ENCODE measurements around the gene FRMD4A.
A peak's percentile ranks its signal among the peaks of the same experiment; 100 is the strongest.
"Not testable (repeated sequence)": the region's sequence is repeated elsewhere in the genome, so short reads cannot be mapped to it uniquely, and the experiment has no call there.

The FRMD4A gene

DNA sequence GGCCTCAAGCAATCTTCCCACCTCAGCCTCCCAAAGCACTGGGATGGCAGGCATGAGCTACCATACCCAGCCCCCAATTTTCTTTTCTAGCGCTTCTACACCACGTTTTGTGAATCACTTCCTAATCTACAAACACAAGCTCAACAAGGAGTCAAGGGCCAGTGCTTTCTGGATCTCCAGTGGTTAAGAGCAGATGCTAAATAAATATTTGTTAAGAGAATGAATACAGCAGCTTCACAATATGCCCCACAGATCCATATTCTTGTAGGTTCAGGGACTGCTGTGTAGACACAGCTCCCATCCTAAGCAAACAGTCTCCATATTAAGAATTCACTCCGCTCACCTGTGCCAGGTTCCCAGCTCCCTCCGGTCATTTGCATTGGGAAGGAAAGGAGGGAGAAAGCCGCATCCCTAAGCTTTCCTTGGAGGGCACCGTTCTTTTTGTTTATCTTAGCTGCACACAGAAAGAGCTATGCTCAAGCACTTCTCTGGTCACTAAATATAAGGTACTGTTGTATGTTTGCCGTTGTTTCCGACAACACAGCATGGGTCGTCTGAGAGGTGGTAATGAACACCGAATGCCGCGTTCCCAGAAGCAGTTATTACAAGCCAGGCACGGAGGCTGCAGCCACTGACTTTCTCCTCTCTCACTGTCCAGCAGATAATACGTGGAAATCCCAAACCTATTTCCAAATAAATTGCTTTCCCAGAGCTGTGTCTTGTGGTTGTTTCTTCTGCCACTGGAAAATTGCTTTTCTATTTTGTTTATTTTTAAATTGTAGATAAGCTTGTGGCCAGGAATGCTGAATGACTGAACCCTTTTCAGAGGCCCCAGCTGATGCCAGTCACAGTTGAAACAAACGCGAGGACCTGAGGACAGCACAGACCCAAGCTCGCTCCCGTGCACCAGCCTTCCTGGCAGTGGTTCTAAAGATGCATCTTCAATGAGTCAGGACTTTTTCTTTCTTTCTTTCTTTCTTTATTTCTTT is 526.9 kb downstream of the FRMD4A start:
- DNase-seq: no peak

DNA sequence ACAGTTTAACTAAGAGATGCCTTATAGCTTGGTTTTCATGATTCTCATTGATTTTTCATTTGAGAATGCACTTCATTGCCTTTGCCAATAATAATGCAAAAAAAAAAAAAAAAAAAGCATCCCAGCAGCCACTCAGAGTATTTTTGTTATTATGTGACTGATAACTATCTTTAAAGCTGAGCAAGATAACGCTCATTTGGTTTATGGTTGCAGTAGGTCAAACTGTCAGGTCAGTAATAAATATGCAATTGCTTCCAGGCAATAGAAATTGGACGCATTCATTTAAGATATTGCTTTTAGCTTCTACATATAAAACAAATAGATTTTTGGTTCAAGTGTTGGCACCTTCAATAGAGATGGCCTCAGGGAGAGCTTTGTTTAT is 528.8 kb downstream of the FRMD4A start:
- DNase-seq: no peak

DNA sequence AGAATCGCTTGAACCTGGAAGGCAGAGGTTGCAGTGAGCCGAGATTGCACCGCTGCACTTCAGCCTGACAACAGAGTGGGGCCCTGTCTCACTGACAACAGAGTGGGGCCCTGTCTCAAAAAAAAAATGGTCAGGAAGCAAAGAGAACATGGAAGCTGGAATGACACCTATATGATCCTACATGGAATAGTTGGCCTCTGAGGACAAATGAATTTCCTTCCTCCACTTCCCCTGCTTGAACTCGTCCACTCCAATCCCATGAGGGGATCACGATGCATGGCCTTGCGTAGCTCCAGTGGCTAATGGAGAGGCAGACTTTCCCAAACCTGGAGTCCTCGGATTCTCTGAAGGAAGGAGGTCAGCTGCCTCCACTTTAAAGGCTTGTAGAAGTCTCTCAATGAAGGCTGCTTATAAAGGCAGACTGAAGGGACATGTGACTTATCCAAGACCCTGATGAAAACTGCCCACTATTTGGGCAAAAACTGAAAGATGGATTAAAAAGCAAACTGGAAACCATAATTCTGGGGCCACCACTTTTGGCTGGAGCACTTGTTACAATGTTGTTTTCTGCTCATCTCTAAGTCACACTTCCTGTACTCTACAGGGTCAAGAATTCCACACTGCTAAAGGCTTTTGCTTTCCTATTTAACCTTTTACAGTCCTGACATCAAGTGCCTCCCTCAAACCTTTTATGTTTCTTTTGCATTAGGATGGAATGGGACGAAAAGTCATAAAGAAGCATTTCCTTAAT is 529.4 kb downstream of the FRMD4A start:
- DNase-seq: no peak

DNA sequence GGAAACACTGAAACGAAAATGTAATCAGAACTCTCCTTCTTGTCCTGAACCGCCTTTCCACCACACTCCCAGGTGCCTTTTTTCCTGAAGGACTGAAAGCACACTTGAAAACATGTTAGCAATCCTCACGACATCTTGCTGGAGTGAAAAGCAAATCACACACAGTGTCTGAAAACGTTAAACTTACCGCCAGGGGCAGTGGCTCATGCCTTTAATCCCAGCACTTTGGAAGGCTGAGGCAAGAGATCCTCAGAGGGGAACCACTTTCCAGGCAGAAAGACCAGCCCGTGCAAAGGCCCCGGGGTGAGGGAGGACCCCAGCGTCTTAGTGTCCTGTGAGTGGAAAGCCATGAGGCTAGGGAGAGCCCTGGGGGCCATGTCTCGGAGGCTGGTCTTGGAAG is 533.6 kb downstream of the FRMD4A start:
- DNase-seq: no peak

DNA sequence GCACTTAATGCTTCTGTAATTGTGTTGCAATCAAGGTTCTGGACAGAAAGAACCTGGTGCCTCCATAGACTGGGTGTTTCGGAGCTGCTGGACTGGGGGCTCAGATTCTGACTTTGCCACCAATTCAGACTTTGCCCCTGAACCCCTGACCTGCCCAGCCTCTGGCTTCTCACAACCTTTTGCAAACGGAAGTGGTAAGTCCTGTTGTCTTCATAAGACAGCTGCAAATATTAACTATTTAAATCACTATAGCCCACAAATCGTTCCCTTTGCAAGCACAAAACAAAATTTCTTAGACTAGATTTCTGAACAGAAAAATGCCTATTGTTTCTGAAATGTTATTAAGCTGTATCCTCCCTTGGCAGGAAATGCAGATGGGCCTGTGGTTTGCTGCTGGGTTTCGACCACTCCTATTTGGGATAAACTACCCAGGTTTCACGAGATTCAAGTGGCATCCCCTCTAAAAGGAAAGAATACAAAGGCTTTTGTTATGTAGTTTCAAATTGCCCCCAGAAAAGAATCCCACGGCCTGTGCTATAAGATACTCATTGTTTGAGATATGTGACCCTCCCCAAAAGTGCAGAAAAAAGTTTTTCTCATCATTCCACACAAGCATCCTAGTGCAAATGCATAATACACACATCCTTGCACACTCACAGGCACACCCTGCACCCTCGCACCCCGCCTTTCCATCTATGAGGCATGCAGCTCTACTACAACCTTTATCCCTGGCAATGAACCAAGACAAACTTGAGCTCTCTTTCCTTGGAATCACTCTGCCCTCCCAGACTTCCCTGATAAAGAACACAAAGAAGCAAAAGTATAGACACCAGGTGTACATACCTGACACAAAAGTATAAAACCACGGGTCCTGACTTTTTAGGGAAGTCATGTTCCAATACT is 534.8 kb downstream of the FRMD4A start:
- peak; percentile 15 for DNase-seq

DNA sequence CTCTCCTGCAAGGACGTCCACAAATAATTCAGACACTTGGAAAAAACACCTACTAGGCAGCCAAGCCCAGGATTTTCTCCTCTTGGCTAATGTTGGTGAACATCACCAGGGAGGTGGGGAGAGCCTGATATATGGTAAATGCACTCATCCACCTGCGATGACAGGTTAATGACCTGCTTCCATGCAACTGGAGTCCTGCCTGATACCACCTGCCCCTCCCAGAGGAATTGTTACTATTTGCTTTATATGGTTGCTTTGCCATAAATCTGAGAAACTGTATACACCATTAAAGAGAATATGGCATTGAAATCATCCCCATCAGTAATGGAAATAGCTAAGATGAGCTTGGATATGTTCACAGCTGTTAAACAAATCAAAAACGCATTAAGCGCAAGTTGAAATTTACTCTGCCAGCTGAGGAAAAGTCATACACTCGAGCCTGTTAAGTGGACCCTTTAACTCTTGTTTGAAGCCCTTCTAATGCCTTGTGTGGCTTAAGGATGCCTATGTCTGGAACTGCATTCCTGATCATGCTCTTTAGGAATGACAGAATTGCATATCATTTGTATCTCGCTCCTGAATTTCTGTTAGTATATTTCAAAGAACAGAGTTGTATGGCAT is 535.6 kb downstream of the FRMD4A start:
- no peak for DNase-seq

DNA sequence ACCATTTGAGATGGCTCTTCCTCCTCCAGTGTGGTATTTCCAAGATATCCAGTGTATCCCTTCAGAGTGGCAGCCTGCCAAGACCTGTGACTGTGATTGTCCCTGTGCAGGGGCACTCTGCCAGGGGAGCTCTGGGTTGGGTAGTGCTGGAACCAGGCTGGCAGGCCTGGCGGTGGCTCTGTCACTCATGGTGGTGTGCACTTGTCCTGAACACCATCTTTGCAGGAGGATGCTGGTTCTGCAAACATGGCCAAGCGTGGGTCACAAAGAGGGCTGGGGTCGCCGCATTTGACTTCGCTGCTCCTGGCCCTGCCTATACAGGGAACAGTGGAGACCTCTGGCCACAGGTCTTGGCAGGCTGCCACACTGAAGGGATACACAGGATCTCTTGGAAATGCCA is 538.7 kb downstream of the FRMD4A start:
- DNase-seq: no peak

DNA sequence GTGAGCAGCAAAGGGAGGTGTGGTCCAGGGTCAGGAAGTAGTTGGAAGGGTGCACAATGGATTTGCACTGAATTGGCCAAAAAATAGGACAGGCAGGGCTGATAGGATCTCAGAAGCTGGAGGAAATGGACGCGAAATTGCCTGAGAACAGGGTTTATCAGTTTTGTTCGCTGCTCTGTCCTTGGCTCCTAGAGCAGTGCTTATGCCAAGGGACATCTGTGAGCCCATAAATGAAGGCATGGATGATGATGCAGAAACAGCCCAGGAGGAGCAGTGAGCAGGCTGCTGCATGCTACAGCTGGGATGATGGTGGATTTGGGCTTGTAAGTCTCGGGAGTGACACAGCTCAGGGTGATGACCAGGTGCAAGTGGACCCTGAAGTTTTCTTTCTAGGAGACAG is 539.2 kb downstream of the FRMD4A start:
- no peak for DNase-seq

DNA sequence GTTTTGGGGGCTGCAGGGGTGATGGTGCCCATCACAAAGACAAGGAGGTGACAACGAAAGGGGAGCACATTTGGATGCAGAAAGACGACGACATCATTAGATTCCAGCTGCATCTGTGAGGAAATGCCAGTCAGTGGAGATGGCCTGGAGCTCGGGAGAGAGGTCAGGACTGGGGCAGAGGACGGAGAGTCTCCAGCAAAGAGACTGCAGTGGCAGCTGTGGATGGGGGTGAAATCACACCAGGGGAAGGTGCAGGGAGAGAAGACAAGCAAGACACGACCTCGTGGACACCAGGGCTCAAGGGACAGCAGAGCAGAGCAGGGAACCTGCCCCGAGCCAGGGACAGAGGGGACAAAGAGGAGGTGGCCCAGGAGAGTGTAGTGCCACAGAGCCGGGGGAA is 540.5 kb downstream of the FRMD4A start:
- no peak for DNase-seq

DNA sequence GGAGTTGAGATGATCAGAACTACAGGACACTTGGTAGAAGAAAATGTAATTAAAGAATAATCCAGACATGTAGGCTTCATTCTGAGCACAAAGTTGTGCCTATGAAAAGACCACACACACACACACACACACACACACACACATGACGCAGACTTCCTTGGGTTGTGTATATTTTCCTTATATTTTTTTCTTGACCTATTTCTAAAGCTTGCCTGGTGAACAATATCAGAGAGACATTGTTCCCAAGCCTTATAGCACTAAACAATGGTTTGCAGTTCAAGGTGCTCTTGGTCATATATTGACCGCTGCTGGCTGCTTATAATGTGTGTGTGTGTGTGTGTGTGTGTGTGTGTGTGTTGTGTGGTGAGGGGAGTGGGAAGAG is 541.3 kb downstream of the FRMD4A start:
- no peak for DNase-seq

DNA sequence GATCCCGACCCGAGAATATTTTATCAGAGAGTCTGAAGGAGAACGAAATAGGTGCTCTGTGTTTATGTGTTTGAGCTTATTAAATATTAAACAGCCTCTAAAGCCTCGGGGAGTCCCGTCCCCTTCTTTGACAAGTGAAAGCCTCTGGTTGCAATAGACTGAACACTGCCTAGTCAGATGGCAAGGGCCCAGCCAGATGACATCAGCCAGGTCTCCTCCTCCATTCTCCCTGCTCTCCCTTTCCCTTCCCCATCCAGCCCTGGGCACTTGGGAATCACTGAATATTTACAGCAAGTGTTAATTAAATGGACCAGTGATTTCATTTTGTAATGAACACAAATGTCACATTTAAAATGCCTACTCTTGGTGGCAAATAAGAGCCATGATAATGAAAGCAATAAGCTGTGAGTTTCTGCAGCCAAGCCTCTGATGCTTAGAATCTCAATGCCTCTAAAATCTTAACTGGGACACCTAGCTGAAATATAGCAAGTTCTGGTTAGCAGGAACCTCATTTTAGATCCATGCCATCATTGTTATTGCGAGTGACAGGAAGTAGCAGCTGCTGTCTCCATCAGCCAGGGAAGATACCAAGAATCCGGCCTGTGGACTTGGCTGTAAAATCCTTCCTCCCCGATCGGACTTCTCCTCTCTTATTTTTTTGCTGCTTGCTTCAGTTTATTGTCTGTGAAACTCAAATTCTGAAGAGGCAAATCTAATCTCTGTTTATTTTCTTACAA is 541.8 kb downstream of the FRMD4A start:
- peak; percentile 21 for DNase-seq

DNA sequence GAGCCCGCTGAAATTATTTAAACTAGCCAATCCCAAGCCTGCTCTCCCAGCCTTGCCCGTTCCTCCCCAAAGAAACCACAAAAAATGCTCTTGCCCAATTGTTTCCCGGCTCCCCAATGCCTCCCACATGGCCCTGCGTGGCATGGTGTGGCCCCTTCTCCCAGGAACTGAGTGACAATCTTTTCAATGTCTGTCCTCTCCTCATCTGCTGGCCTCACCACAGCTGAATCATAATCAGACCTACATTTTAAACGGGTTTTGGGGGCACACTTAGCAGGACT is 542.5 kb downstream of the FRMD4A start:
- no peak for DNase-seq

DNA sequence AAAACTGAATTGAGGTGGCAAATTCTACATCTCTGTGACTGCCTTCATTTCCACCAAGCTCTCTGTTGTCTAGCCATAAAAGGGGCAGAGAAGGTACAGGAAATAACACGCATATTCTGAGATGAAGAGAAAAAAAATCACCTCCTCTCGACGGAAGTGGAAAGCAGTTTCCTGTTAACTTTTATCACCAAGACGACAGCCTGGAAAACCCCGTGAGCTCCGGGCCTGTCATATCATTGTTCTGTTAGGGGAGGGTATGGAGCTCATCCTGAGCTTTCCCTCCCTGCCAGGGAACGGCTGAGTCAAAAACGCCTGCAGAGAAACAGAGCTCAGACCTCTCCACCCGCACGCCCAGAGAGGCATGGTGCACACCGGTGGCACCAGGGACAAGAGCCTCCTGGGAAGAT is 543.7 kb downstream of the FRMD4A start:
- peak; percentile 93 for DNase-seq

DNA sequence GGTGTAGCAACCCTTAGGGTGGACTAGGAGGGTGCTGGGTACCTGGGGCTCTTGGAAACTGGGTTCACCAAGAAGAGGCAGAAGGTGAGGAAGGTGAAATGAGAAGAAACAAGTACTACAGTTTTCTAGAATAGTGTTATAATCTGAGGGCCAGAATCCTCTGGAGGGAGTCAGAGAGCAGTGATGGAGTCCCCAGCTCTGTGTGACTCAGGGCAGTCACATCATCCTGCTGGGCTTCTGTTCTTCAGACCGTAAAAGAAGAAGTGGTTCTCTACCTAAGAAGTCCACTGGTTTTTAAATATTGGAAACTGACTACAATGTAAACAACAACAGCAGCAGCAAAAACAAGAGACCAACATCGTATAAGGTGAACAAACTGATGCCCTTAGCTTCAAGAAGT is 546.7 kb downstream of the FRMD4A start:
- DNase-seq: peak; percentile 26

DNA sequence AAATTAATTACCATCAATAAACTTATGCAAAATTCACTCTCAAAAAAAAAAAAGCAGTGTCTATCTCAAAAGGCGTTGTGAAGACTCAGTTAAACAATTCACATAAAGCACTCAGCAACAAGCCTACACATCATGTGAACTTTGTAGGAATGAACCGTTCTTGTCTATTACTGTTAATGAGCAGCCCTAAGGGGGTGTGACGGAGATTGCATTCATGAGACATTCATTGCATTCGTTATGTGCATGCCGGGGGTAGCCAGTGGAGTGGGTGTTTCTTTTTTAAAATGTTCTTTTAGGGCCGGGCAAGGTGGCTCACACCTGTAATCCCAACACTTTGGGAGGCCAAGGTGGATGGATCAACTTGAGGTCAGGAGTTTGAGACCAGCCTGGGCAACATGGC is 551.0 kb downstream of the FRMD4A start:
- DNase-seq: no peak

DNA sequence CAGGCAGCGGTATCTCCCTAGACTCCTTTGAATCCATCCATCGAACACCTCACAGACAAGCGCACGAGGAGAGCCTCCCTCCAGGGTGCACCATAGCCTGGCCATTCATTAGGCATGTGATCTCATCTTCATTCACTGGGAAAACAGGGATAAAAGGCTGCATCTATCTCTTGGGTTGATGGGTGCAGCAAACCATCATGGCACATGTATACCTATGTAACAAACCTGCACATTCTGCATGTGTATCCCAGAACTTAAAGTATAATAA is 552.1 kb downstream of the FRMD4A start:
- not testable (repeated sequence) for DNase-seq

DNA sequence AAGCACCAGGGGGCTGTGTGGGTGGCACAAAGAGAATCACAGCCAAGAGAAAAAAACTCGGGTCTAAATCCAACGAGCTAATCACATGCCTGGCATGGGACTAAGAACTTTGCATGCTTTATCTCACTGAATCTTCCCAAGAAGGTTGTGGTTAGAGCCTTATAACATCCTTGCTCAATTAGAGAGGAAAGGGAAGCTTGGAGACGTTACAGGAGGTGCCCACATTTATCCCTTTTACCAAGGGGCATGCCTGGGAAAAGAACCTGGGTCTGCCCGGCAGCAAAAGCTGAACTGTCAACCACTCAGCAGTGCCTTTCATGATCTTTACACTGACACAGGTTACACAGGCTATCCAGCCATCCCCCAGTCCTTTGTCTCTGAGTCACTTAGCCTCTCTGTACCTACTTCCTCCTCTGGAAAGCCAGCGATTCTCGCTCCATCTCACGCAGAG is 553.8 kb downstream of the FRMD4A start:
- DNase-seq: no peak

DNA sequence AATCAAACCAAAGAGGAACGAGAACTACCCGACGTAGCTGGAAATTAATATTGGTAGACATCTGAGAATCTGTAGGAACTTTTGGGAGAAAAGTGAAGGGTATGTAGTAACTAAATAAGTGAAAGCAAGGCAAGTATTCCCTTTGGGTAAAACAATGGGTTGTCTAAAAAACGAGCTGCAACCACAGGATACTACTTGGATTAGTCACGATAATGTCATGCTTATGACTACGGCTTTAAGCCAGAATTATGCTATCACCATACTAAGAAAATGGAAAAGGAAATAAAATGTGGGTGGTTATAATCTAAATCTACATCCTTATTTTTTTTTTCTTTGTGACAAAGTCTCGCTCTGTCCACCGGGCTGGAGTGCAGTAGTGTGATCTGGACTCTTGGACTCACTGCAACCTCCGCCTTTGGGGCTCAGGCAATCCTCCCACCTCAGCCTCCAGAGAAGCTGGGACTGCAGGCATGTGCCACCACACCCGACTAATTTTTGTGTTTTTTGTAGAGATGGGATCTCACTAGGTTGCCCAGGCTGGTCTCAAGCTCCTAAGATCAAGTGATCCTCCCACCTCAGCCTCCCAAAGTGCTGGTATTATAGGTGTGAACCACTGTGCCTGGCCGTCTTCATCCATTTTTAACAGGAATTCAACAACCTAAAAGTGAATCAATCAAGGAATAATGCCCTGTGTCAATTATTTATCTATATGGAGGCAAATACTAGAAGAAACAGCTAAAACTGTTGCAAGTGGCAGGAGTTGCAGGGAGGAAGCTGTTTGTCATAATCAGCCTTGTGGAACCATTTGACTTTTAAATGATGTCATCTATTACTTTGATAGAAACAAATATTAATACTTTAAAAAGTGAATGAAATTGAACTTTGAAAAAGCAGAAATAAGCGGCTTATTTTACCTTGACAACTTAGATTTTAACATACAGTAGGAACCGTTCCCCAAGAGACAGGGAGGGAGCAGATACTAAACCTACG is 554.6 kb downstream of the FRMD4A start:
- no peak for DNase-seq

DNA sequence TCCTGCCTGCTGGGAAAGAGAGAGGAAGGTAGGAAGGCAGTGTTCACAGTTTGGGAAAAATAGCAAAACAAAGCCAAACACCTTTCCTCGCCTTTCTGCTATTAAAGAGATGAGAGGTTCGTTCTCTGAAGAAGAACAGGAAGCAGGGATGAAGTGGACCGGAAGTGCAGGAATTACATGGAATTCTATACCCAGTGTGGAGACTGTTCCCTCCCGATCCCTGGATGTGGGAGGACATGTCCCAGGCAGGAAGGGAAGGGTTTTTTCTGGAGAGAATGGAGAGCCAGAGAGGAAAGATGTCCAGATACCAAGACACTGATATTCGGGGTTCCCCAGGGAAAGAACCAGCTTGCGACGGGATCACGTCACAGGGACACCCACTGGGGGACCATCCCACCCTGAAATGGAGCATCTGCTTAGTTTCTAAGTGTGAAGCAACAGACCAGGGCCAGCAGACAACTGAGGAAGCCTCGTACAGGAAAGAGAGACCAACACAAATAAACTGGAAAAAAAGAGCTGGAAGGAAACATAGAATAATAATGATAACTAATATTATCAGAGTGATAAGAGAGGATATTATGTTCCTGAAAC is 556.3 kb downstream of the FRMD4A start:
- DNase-seq: no peak

DNA sequence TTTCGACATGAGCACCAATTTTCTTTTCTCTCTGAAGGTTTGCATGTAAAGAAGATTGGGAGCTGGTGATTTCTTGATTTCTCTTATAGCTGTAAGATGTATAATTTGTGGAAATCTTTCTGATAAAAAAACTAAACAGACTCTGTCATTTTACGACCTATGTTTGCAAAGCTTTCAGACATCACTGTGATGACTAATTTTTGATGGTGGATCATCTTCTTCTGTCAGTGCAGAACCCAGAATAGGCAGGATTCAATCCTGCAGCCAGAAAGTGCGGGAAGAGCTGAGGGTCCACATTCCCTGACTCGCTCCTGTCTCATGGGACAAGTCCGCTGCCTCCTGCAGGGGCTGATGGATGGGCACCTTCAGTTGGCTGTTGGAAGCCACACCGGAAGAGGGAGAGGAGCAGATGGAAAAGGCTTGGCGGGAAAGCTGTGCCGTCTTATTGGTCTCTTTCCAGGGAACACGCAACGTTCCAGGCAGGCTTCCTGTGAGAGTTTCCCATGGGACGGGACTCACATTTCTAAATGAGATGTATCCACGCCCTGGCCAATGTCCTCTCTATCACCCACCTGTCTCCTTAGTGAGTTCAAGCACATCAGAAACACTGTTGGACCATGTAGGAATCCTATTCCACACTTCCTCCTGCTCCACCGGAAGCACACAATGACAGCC is 557.1 kb downstream of the FRMD4A start:
- DNase-seq: no peak

All from central memory CD4-positive, alpha-beta T cell (primary cell).